ENCODE results near the gene LRMDA. TPM values are rescaled to one million over a fixed set of nuclear protein-coding genes. Genes with fewer than 3 reads are reported as not detected.

LRMDA gene
- total and polyA plus RNA-seq, 2 donors (not counting 1 experiment from before 2014, with no cell fraction given), result 0.12 TPM; not detected in 1

- Histone ChIP-seq H3K27ac (ENCODE audit: low read length in 2 of 2) (no peak overlapping the region), H3K4me2 (replicated peaks; ENCODE audit: low read depth, low read length, poor library complexity, severe bottlenecking) (no peak overlapping the region), H2AFZ (ENCODE audit: insufficient read depth, low read depth, low read length, poor library complexity, severe bottlenecking) (no peak overlapping the region), H3K4me1 (ENCODE audit: control insufficient read depth in 2 of 2, insufficient read depth in 2 of 2, low read length in 2 of 2) (peaks cover 0 to 8% of the 10 kb centered on the region in 2 donors), H4K20me1 (ENCODE audit: control insufficient read depth, insufficient read depth, low read length, poor library complexity, severe bottlenecking) (no peaks in the 10 kb centered on the region), H3K27me3 (replicated peaks in 1 of 4; ENCODE audit: control extremely low read depth in 1 of 4, control insufficient read depth in 3 of 4, insufficient read depth in 4 of 4, low read length in 3 of 4) (peaks cover 0 to 6% (median 5%) of the 10 kb centered on the region in 4 experiments), H3K4me3 (ENCODE audit: control extremely low read depth in 1 of 5, extremely low read depth in 1 of 5, insufficient read depth in 1 of 5, low read depth in 2 of 5, low read length in 4 of 5) (no peak overlapping the region), H3K36me3 (replicated peaks in 1 of 2; ENCODE audit: control extremely low read depth in 1 of 2, control insufficient read depth in 1 of 2, extremely low read depth in 1 of 2, insufficient read depth in 2 of 2, low read length in 1 of 2) (no peaks in the 10 kb centered on the region), H3K9ac (ENCODE audit: low read length) (no peak overlapping the region), H3K9me3 (ENCODE audit: control extremely low read depth in 1 of 3, control insufficient read depth in 2 of 3, insufficient read depth in 1 of 3, low read length in 2 of 3) (no peaks in the 10 kb centered on the region), H3K79me2 (ENCODE audit: control insufficient read depth, insufficient read depth, low read length) (no peaks in the 10 kb centered on the region)
- no peak overlapping the region for H3K27ac Mint-ChIP-seq
- WGBS (ENCODE audit: insufficient coverage), result 0% methylated on average over 1 of the region's 10 CpGs
- H3K4me3 Mint-ChIP-seq, result no peak overlapping the region
- CTCF ChIA-PET, result interaction anchor here (0.7 kb wide), 1 partner anchor 14 kb away, joined by 3 read pairs; no protein-coding TSS in a partner anchor
- POLR2A ChIA-PET, result no interaction called here
- peaks cover 9% of the 10 kb centered on the region for H3K4me1 Mint-ChIP-seq
- peaks cover 23% of the 10 kb centered on the region for H3K27me3 Mint-ChIP-seq
- ATAC-seq (ENCODE audit: low read depth), result no peak
- intact Hi-C loops (cut with micrococcal nuclease), result no loop called here
- H3K9me3 Mint-ChIP-seq (ENCODE audit: insufficient read depth), result no peaks in the 10 kb centered on the region
- TF ChIP-seq, protein P1, sequence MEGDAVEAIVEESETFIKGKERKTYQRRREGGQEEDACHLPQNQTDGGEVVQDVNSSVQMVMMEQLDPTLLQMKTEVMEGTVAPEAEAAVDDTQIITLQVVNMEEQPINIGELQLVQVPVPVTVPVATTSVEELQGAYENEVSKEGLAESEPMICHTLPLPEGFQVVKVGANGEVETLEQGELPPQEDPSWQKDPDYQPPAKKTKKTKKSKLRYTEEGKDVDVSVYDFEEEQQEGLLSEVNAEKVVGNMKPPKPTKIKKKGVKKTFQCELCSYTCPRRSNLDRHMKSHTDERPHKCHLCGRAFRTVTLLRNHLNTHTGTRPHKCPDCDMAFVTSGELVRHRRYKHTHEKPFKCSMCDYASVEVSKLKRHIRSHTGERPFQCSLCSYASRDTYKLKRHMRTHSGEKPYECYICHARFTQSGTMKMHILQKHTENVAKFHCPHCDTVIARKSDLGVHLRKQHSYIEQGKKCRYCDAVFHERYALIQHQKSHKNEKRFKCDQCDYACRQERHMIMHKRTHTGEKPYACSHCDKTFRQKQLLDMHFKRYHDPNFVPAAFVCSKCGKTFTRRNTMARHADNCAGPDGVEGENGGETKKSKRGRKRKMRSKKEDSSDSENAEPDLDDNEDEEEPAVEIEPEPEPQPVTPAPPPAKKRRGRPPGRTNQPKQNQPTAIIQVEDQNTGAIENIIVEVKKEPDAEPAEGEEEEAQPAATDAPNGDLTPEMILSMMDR (IDR thresholded peaks at IDR 0.05), result no peak
- TF ChIP-seq EZH2 (IDR thresholded peaks at IDR 0.05; ENCODE audit: borderline replicate concordance, insufficient read depth, low read depth, low read length, poor library complexity, severe bottlenecking), result no peak
- DNase-seq, result no peak
These were observed 182.5 kb downstream of the LRMDA start for GRCh38 chr10:75613685-75614504.

DNA sequence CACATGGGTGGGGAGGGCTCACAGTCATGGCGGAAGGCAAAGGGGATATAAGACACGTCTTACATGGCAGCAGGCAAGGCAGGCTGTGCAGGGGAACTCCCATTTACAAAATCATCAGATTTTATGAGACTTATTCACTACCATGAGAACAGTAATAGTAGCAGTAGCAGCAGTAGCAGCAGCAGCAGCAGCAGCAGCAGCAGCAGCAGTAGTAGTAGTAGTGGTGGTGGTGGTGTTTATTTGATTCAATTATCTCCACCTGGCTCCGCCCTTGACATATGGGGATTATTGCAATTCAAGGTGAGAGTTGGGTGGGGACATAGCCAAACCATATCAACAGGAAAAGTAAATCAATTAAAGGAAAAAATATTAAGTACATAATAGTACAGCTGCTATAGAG is 184.7 kb downstream of the LRMDA start:
- H2AFZ ChIP-seq (ENCODE audit: insufficient read depth, low read depth, low read length, poor library complexity, severe bottlenecking), result no peak overlapping the region
- H3K27ac Mint-ChIP-seq, result no peak overlapping the region
- H3K9me3 Mint-ChIP-seq (ENCODE audit: insufficient read depth), result no peaks in the 10 kb centered on the region
- H3K79me2 ChIP-seq (ENCODE audit: control insufficient read depth, insufficient read depth, low read length), result no peaks in the 10 kb centered on the region
- no peak overlapping the region for H3K27ac ChIP-seq (ENCODE audit: low read length in 2 of 2)
- H3K9me3 ChIP-seq (ENCODE audit: control extremely low read depth in 1 of 3, control insufficient read depth in 2 of 3, insufficient read depth in 1 of 3, low read length in 2 of 3), result no peaks in the 10 kb centered on the region
- intact Hi-C loops (cut with micrococcal nuclease), result no loop called here
- no peak for ATAC-seq (ENCODE audit: low read depth)
- H3K27me3 ChIP-seq (replicated peaks in 1 of 4; ENCODE audit: control extremely low read depth in 1 of 4, control insufficient read depth in 3 of 4, insufficient read depth in 4 of 4, low read length in 3 of 4), result peaks cover 0 to 5% (median 4%) of the 10 kb centered on the region in 4 experiments
- WGBS (ENCODE audit: insufficient coverage), result no CpG with 5 or more reads among the region's 3 CpGs
- ChIA-PET POLR2A (no interaction called here), CTCF (no interaction called here)
- H3K36me3 ChIP-seq (replicated peaks in 1 of 2; ENCODE audit: control extremely low read depth in 1 of 2, control insufficient read depth in 1 of 2, extremely low read depth in 1 of 2, insufficient read depth in 2 of 2, low read length in 1 of 2), result no peaks in the 10 kb centered on the region
- H4K20me1 ChIP-seq (ENCODE audit: control insufficient read depth, insufficient read depth, low read length, poor library complexity, severe bottlenecking), result no peaks in the 10 kb centered on the region
- H3K4me2 ChIP-seq (replicated peaks; ENCODE audit: low read depth, low read length, poor library complexity, severe bottlenecking), result no peak overlapping the region
- no peak overlapping the region for H3K9ac ChIP-seq (ENCODE audit: low read length)
- no peak for DNase-seq
- H3K4me1 ChIP-seq (ENCODE audit: control insufficient read depth in 2 of 2, insufficient read depth in 2 of 2, low read length in 2 of 2), result peaks cover 0 to 8% of the 10 kb centered on the region in 2 donors
- TF ChIP-seq, protein P1 (IDR thresholded peaks at IDR 0.05), result no peak
- no peak for TF ChIP-seq EZH2 (IDR thresholded peaks at IDR 0.05; ENCODE audit: borderline replicate concordance, insufficient read depth, low read depth, low read length, poor library complexity, severe bottlenecking)
- no peak overlapping the region for H3K4me3 ChIP-seq (ENCODE audit: control extremely low read depth in 1 of 5, extremely low read depth in 1 of 5, insufficient read depth in 1 of 5, low read depth in 2 of 5, low read length in 4 of 5)
- H3K27me3 Mint-ChIP-seq, result peaks cover 23% of the 10 kb centered on the region
- H3K4me1 Mint-ChIP-seq, result peaks cover 4% of the 10 kb centered on the region
- no peak overlapping the region for H3K4me3 Mint-ChIP-seq
